Heart right ventricle (tissue), 16 donors: ENCODE measurements around the gene FCN3. TPM values are rescaled to one million over a fixed set of nuclear protein-coding genes. Genes with fewer than 3 reads are reported as not detected.

Experiments used
- ATAC-seq, 8 donors: fragments of 200-7000 bp; cut with Tn5 transposase; one replicate each; pipeline ENCODE4 v1.9.1; 2020; ENCODE audit warnings: mild to moderate bottlenecking in 8 of 8, moderate library complexity in 8 of 8, moderate number of reproducible peaks in 1 of 8
- DNase-seq, 2 donors: peaks; one replicate each; pipeline ENCODE4 v3.0.0-alpha.2; 2020
- H3K27ac ChIP-seq, 10 donors: fragments of 200-600 bp; sonication (generic) in 2 of 10; one replicate each; pipeline versions ENCODE4 v1.5.0 to v1.8.0; 2020 to 2022; ENCODE audit warnings: mild to moderate bottlenecking in 3 of 10
- H3K27me3 ChIP-seq, 7 donors: fragments of 200-600 bp; one replicate each; pipeline ENCODE4 v1.8.0; 2021 to 2022; ENCODE audit warnings: mild to moderate bottlenecking in 2 of 7
- H3K36me3 ChIP-seq, 9 donors: fragments of 200-600 bp; sonication (generic) in 1 of 9; one replicate each; pipeline versions ENCODE4 v1.5.0 to v1.8.0; 2020 to 2022; ENCODE audit warnings: mild to moderate bottlenecking in 2 of 9
- H3K4me1 ChIP-seq, 9 donors: fragments of 200-600 bp; sonication (generic) in 1 of 9; one replicate each; pipeline versions ENCODE4 v1.5.0 to v1.8.0; 2020 to 2022; ENCODE audit warnings: mild to moderate bottlenecking in 4 of 9
- H3K4me3 ChIP-seq, 10 donors: fragments of 200-600 bp; sonication (generic) in 2 of 10; one replicate each; pipeline versions ENCODE4 v1.5.0 to v1.8.0; 2020 to 2022; ENCODE audit warnings: mild to moderate bottlenecking in 7 of 10, moderate library complexity in 2 of 10
- H3K9me3 ChIP-seq, 11 donors: fragments of 200-600 bp in 10 of 11; sonication (generic) in 2 of 11; one replicate each; pipeline versions ENCODE4 v1.5.0 to v1.8.0; 2013 to 2022; ENCODE audit warnings: mild to moderate bottlenecking in 2 of 11, control low read depth in 1 of 11, moderate library complexity in 1 of 11
- CTCF ChIP-seq, 9 donors: fragments of 200-600 bp; sonication (generic) in 2 of 9; IDR thresholded peaks; one replicate each; pipeline versions ENCODE4 v1.5.0 to v1.8.0; 2021 to 2022; ENCODE audit warnings: antibody characterized with exemption in 9 of 9, mild to moderate bottlenecking in 5 of 9, moderate library complexity in 1 of 9
- WGBS, 2 donors: extraction: QIAGEN DNeasy Blood & Tissue Kit; methylation state at CpG; one replicate each; pipeline ENCODE4 v1.1.7; 2013; ENCODE audit warnings: inconsistent platforms in 1 of 2; 5-methylcytosine and 5-hydroxymethylcytosine counted together
- intact Hi-C, 10 donors: fragments of 100-400 bp; cut with DNase I; formaldehyde crosslinking; loops; one replicate each; pipeline versions ENCODE4 v1.11.1 to v1.14.2; 2022
- polyA plus RNA-seq, 2 donors: library from polyadenylated mRNA; stranded (reverse); fragments of 200-250 nt; gene quantifications; one replicate each; pipeline ENCODE4 v1.2.3, GENCODE V29; 2013
- total RNA-seq, 10 donors: library from RNA; stranded (reverse); fragmentation: NEBNext Ultra II Directional in 3 of 10; extraction: Animal tissue kit (Norgen Biotek cat#: 25700) in 3 of 10; gene quantifications; one replicate each; pipeline versions ENCODE4 v1.2.1 to v1.2.4, GENCODE V29; 2021 to 2023
- donor health status: Arrhythmogenic right ventricular cardiomyopathy.
- donor health status: ischemic (EF 13 %, LVEDD 7.1; RV severe dilation, severe dysfunction).
- donor health status: healthy with polysubstance abuse.
- donor health status: DM: no; HTN: yes; CAD: no.
- donor health status: DM: no; HTN: no; CAD: no.
- donor health status: ischemic (EF 25% LVEDD 6.9; RV normal size, moderate dysfunction).
- donor health status: ischemic (EF 25% LVEDD 5.7; RV mildly dilated, moderate dysfunction).
- donor health status: healthy.
- donor health status: DM: yes; HTN: yes; CAD: no.
- donor health status: Ischemic cardiomyopathy.
- donor health status: ischemic (EF 35%, LVEDD 5.7; RV mildly dilated, moderate dysfunction).
- donor health status: nonischemic (EF 11% LVEDD 7.7; RV severe dilation, severe dysfunction).
- donor health status: DM: yes; HTN: yes; CAD: no.
- donor health status: PGD.
- donor health status: ischemic (EF 29% LVEDD 5.4; RV normal size, mild dysfunction).
- donor health status: nonischemic (EF 23%, LVEDD 6.1; RV moderate dilation, normal function).

FCN3 gene
- total and polyA plus RNA-seq, 12 donors: 1.6 to 210 (median 10.9) TPM

DNA sequence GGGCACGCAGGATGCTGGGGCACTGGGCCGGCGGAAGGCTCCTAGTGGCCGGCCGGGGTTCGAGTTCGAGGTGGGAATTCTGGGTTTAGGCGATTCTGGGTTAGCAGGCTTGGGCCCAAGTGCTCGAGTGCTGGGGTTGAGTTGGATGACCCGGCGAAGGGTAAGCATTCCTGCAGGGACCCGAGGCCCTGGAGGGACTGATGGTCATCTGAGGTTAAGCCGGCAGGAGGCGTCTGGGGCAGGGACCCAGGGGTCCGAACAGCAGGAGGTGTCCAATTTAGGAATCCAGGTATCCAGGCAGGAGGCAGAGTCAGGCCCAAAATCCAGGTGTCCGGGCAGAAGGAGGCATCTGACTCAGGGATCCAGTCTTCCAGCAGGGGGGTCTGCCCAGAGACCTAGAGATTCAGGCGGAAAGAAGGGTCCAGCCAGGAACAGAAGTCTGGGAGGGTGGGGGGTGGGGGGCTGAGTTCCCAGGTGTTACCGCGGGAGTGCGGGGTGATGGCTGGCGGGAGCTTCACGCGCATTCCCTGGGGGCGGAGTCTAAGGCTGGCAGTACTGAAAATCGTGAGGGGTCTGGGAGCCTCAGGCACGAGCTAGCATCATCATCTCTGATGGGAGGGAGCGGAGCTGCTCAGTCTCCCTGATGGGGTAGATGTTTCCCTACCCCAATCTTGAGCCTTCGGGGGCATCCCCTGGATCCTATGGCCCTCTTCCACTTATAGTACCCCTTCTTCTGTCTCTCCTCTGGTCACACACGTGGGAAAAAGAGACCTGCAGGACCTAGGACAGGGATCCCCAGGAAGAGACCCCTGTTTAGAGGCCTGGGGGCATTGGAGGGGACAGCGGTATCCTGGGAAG lies 18.4 kb upstream of the FCN3 start:
- WGBS, 2 donors: 39 to 42% methylated on average over 30 of the region's 30 CpGs
- no peak for ATAC-seq
- Histone ChIP-seq H3K27me3 (no peaks in the 10 kb centered on the region), H3K4me3 (peak overlapping the region; percentile 26 to 69 (median 55)), H3K4me1 (peaks cover 7 to 56% (median 36%) of the 10 kb centered on the region in 9 donors), H3K9me3 (no peaks in the 10 kb centered on the region), H3K27ac (peak overlapping the region in 9 of 10 donors; percentile 38 to 82 (median 78)), H3K36me3 (no peaks in the 10 kb centered on the region)
- DNase-seq: no peak
- TF ChIP-seq CTCF (IDR thresholded peaks at IDR 0.05): no peak
- intact Hi-C loops: loop anchor here in 9 of 10 donors (2.0 to 10.0 kb wide), 7 partner anchors 36 to 348 kb away; no protein-coding TSS in a partner anchor

DNA sequence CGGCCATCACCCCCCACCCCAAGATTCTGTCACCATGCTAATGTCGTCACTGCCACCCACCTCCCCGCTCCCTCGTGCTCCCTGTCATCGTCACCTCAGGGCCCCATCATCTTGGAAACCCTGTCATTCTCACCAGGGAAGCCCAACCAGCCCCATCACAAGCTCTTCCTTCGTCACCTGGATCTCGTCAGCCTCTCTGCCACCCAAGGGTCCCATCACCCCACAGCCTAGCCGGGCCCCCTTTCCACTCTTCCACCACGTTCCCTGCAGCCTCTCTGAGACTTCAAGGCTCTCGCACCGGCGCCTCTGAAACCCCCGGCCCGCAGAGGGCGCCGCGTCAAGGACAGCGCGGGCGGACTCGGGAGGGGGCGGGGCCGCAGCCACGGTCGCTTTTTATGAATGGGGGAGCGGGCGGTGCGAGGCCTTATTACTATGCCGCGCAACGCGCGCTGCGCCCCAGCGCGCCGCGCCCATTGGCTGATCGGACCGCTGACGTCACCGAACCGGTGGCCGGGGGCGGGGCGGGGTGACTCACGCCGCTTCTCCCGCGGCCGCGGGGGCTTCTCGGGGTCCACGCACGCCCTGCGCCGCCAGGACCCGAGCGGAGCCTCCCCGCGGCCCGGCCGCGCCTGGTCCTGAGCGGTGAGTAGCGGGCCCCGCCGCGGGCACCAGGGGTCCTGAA lies 17.6 kb upstream of the FCN3 start, which contains the start of gene GPR3:
TSS of gene GPR3 (plus strand) at position 527 of the 682 bp plus-strand sequence. CDS start 1,177 bp downstream, outside the sequence.
- H3K4me1 ChIP-seq: peaks cover 7 to 50% (median 36%) of the 10 kb centered on the region in 9 donors
- H3K9me3 ChIP-seq: no peaks in the 10 kb centered on the region
- intact Hi-C loops: loop anchor here in 9 of 10 donors (2.0 to 10.0 kb wide), 7 partner anchors 35 to 347 kb away; no protein-coding TSS in a partner anchor
- DNase-seq (peak; percentile 92 to 93), ATAC-seq (peak; percentile 87 to 92 (median 90))
- no peaks in the 10 kb centered on the region for H3K36me3 ChIP-seq
- peak; percentile 22 to 79 (median 58) for TF ChIP-seq CTCF (IDR thresholded peaks at IDR 0.05)
- peak within 1 kb of the TSS; percentile 26 to 69 (median 55) for H3K4me3 ChIP-seq
- 1 to 2% methylated on average over 69 of the region's 69 CpGs for WGBS, 2 donors
- H3K27me3 ChIP-seq: no peaks in the 10 kb centered on the region
- H3K27ac ChIP-seq: peak within 1 kb of the TSS; percentile 5 to 82 (median 76)

DNA sequence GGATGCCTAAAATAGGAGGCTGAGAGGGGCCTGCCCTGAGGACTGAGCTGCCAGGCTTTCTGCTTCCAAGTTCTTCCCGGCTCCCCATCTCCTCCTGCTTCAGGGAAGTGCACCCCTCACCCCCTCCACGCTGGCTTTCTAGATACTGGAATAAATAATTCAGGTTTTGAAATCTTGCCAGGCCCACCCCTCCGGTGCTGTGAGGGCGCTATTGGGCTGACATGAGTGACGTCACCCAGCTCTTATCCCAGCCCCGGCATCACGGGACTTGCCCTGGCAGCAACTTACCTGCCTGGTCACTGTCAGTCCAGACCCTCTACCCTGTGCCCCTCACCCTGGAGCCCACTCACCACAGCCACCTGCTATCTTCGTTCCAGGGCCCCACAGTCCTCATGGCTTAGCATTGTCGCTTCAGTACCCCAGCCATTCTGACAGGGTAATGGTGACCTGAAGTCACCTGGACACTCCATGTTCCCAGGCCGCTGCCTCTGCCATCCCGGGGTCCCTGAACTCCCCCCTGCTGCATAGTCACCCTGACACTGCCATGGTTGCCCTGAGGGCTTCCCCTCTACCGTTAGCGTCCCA lies 17.0 kb upstream of the FCN3 start:
- Histone ChIP-seq H3K27ac (peak overlapping the region; percentile 5 to 82 (median 74)), H3K36me3 (no peaks in the 10 kb centered on the region)

More for the DNA sequence above, 17.0 kb upstream of the FCN3 start:
- no peaks in the 10 kb centered on the region for H3K9me3 ChIP-seq
- WGBS, 2 donors: 5 to 7% methylated on average over 13 of the region's 13 CpGs
- intact Hi-C loops: loop anchor here in 9 of 10 donors (1.0 to 10.0 kb wide), 8 partner anchors 25 to 347 kb away; partner anchors contain the start of gene MAP3K6 (in 1 of the 9)
- TF ChIP-seq CTCF (IDR thresholded peaks at IDR 0.05): peak in 5 of 9 donors; percentile 6 to 33 (median 19)
- no peaks in the 10 kb centered on the region for H3K27me3 ChIP-seq
- H3K4me3 ChIP-seq: peak overlapping the region in 9 of 10 donors; percentile 35 to 69 (median 55)
- peaks cover 7 to 44% (median 30%) of the 10 kb centered on the region in 9 donors for H3K4me1 ChIP-seq
- DNase-seq (peak in 1 of 2 donors; percentile 70), ATAC-seq (peak; percentile 23 to 75 (median 60))
